Inferior parietal cortex (tissue), 1 donor: ENCODE data around the gene FALEC.
"Not testable (repeated sequence)": the region's sequence is repeated elsewhere in the genome, so short reads cannot be mapped to it uniquely, and the experiment has no call there.

Experiments
- DNase-seq: peaks from one replicate; pipeline ENCODE4 v3.0.0-alpha.2; 2016; ENCODE audit errors: extremely low spot score

Gene FALEC

GRCh38 chr1:150574260-150575071 lies 58.9 kb downstream of the FALEC start:
- no peak for DNase-seq

GRCh38 chr1:150575072-150575489 lies 59.5 kb downstream of the FALEC start:
- DNase-seq, result no peak

DNA sequence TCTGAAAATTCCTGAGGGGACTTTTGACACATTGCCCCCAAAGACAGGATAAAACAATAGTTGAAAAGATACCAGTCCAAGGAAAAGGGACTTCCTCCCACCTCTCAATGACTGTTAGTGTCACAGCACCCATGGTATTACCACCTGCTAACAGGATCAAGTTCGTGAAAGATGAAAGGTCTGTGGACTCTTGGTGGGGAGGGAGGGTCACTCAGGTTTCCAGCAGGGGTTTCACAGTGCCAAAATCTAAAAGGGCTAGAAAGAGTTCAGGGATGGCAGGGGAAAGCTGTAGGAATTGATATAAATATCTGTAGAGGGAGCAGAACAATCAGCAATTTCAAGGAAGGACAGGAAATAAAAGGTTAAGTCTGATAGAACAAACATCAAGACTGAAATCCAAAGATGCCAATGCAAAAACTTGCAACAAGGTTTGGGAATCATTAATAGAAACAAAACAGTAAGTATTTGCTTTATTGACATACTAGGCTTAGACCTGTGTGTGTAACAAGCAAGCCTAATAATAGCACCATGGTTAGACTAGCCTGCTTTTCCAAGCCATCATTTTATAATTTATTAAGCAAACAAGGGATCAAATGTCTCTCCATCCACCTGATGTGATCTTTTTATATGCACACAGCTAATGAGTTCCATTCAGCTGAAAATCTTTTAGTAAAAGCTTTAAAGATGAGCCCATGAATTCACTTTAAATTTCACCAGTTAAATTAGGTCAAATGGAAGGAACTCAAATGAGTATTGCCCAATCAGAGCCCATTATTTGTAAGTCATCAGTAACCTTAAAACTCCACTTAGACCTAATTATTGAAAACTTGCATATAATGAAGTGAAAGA lies 60.2 kb downstream of the FALEC start:
- no peak for DNase-seq

DNA sequence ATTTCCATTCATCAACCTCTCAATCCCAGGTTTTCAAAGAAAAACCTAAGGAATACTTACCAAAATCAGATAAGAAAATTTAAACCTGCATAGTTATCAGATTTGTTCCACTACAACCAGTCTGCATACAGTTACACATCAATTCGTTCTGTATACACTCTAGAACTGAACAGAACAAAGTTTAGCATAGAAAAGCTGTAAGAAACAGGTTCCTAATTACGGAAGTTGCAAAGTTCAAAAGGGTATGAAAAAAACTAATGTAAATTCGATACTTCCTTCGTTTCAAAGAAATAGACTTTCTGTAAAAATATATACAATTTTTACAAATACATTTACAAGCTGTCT lies 60.8 kb downstream of the FALEC start:
- DNase-seq, result no peak

- no peak for DNase-seq
Observed at GRCh38 chr1:150576794-150577556, 61.4 kb downstream of the FALEC start.

- no peak for DNase-seq
Observed at GRCh38 chr1:150577557-150578271, 62.2 kb downstream of the FALEC start.

DNA sequence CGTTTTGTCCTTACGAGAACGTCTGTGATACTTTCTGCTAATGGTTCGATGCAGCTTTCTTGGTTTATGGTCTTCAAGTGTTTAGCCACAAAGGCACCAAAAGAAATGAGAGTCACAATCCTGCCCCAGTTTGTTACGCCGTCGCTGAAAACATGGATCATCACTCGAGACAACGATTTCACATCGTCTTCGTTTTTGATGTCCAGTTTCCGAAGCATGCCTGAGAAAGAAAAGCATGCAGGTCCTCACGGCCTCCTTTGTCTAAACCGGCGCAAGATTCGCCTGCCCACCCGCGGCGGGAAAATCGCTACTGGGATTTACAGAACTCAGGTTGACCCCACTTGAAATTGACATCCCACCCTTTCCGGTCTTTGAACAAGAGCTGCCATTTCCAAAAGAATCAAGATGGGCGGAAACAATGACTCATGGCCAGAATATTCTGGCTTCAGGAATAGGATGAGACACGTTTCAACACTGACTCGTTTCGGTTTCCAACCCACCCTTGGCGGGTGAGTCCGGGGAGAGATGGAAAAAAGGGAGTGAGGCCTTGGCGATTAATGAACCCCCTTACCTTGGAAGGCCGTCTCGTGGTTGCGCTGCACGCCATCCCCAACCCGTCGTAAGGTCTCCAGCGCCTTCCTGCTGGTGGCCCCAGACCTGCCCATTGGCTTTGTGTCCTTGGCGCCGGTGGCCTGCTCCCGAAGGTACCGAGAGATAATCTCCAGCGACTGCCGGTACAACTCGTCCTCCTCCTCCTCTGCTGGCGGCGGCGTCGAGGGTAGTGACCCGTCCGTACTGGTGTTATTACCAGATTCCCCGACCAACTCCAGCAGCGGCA lies 62.9 kb downstream of the FALEC start:
- peak; percentile 57 for DNase-seq

DNA sequence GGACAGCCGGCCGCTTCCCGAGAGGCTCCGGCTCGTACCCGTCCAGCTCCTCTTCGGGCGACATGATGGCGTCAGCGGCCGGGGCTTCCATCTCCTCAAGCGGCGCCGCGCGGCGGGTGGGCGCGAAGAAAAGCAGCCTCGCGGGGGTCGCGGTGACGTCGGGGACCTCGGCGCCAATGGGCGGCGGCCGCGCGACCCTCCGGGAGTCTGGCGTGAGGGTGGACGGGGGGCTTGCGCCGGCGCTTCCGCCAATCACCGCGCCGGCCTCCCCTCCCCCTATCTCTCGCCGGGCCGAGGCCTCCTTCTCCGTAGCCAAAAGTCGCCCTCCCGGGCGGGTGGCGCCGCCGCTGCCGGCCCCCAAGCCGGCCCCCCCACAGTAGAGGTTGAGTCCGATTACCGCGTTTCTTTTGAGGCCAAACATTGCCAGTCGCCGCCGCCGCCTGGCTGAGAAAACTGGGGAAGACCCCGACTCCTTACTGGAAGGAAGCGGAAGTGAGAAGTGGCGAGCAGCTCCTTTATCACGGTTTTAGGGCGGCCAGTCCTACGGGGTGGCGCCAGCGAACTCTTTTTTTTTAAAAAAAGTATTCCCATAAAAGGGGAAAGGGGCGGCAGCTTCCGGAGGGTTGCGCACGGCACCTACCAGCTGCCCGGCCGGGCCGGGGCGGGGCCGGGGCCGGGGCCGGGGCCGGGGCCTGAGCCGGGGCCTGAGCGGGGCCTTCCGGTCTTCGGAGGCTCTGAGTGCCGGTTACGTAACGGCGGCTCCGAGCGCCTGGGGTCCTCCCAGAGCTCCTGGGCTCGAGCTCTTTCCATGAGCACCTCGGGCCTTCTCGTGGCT lies 63.8 kb downstream of the FALEC start, which contains the start of gene MCL1:
Gene MCL1 (minus strand): TSS at position 501 of the 835 bp plus-strand sequence. CDS start 80 bp downstream, at position 421.
- DNase-seq, result peak; percentile 94

GRCh38 chr1:150579945-150580642 lies 64.5 kb downstream of the FALEC start:
- DNase-seq, result no peak

DNA sequence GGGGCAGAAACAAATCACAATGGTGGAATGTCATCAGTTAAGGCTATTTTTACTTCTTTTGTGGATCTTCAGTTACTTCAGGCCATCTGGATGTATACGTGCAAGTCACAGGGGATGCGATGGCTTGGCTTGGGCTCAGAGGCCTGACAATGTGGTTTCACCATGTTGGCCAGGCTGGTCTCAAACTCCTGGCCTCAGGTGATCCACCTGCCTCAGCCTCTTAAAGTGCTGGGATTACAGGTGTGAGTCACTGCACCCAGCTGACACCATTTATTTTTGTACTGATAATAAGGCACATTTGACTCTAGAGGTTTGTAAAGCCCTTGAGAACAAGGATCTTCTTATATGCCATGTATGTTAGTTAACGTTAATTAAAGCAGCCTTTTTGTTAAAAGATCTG lies 65.4 kb downstream of the FALEC start:
- DNase-seq, result not testable (repeated sequence)

DNA sequence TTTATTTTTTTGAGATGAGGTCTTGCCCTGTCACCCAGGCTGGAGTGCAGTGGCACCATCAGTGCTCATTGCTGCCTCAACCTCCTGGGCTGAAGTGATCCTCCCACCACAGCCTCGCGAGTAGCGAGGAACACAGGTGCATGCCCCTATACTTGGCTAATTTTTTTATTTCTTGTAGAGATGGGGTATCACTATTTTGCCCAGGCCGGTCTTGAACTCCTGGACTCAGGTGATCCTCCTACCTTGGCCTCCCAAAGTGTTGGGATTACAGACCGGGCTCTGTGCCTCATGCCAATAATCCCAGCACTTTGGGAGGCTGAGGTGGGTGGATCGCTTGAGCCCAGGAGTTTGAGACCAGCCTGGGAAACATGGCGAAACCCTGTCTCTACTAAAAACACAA lies 65.9 kb downstream of the FALEC start:
- DNase-seq, result not testable (repeated sequence)

- not testable (repeated sequence) for DNase-seq
Observed at GRCh38 chr1:150581962-150582361, 66.4 kb downstream of the FALEC start.

GRCh38 chr1:150582371-150582770 lies 66.8 kb downstream of the FALEC start:
- no peak for DNase-seq
